Ishikawa (cell line): ENCODE data around the gene TBL1X.

Experiments
- CEBPB ChIP-seq: IDR thresholded peaks from 2 replicates; pipeline ENCODE4 v1.6.1; 2012
- EP300 ChIP-seq: IDR thresholded peaks from 2 replicates; pipeline ENCODE4 v1.6.1; 2012; ENCODE audit warnings: borderline replicate concordance
- REST ChIP-seq: IDR thresholded peaks from 2 replicates; pipeline ENCODE4 v1.6.1; 2012; ENCODE audit warnings: low read depth, mild to moderate bottlenecking
- TF ChIP-seq, protein P1 (sequence below): IDR thresholded peaks from 2 replicates; pipeline ENCODE4 v1.6.1; 2012

DNA sequence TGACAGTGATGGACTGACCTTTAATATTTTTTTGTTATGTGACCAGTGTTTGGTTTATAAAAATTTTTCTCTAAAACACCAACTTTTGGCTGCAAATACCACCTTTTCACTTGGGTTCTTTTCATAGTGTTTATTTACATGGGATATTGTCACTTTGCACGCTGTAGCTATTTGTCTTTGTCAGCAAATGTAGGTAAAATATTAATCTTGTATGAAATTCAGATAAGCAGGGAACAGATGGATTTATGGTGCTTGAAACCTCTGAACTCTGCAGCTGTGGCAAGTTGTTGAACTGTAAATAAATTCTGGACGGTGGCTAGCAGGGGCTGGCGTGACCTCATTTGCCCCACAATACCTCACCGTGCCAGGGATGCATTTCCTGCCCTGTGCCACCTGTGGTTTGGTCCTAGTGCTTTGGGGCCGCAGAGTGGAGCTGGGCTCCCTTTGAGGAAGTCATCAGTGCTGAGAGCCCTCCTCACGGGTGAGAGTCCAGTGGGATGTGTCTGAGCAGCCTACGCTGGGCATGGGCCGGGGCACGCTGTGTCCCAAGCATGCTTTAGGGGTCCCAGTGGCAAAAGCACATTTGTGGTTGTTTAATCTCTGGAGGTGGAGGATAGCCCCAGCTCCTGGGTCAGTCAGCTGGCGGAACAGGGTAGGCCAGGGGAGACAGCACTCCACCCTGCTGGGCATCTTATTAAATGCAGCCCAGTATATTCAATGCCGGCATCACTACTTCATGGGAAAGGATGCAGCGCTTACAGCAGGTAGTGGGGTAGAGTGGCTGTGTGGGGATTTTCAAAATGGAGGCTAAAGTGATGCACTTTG is 108.6 kb downstream of the TBL1X start:
- TF ChIP-seq, protein P1, sequence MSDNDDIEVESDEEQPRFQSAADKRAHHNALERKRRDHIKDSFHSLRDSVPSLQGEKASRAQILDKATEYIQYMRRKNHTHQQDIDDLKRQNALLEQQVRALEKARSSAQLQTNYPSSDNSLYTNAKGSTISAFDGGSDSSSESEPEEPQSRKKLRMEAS, result no peak
- TF ChIP-seq REST (no peak), EP300 (no peak), CEBPB (no peak)
